SK-N-SH (cell line): Measurements from ENCODE around the gene ZNF664.

Experiments used
- EZH2phosphoT487 ChIP-seq: fragments of 200-600 bp; sonication (generic); IDR thresholded peaks from 2 replicates; pipeline ENCODE4 v1.6.1; 2017; ENCODE audit warnings: low read depth, mixed run types, mild to moderate bottlenecking, antibody characterized with exemption, moderate library complexity, borderline replicate concordance
- REST ChIP-seq: IDR thresholded peaks from 2 replicates; pipeline ENCODE4 v1.6.1; 2012; ENCODE audit warnings: mild to moderate bottlenecking, low read depth, low read length, moderate library complexity
- ZBTB33 ChIP-seq: IDR thresholded peaks from 2 replicates; pipeline ENCODE4 v1.4.0; 2012; ENCODE audit warnings: low read depth, borderline replicate concordance

- TF ChIP-seq EZH2phosphoT487 (no peak), ZBTB33 (no peak), REST (no peak)
Measured at GRCh38 chr12:123938679-123939480, 34.1 kb upstream of the ZNF664 start.
